Endothelial cell of umbilical vein (primary cell): ENCODE results near the gene PCGF1. TPM values are rescaled to one million over a fixed set of nuclear protein-coding genes. Genes with fewer than 3 reads are reported as not detected.

Experiments used
- BruUV-seq: library from RNA; stranded (reverse); fragments of 400-500 nt; replicated peaks from 2 replicates; lab custom pipeline; 2021; lab: Mats Ljungman, UMichigan
- CTCF ChIA-PET: fragments of 300-600, 350-600 bp; sonication (Branson Sonifier 250); formaldehyde crosslinking; loops from one replicate; lab custom pipeline; 2021; ENCODE audit warnings: antibody characterized with exemption, inconsistent platforms; lab: Charles Lee
- POLR2A ChIA-PET: fragments of 300-600, 350-600 bp; sonication (Branson Sonifier 250); formaldehyde crosslinking; loops from one replicate; lab custom pipeline; 2021; ENCODE audit warnings: antibody characterized with exemption, inconsistent platforms; lab: Charles Lee
- DNase-seq: peaks from one replicate; pipeline ENCODE4 v3.0.0-alpha.2; 2011; ENCODE audit warnings: low read depth, low spot score
- FAIRE-seq: peaks from 2 replicates; lab custom pipeline; 2011; peaks lifted over from hg19 to GRCh38; lab: Jason Lieb, UNC
- H2AFZ ChIP-seq: 2 replicates; pipeline ENCODE4 v1.6.0; 2012; ENCODE audit warnings: low read depth, low read length, control low read depth, inconsistent platforms
- H3K27ac ChIP-seq: 2 replicates; pipeline ENCODE4 v1.5.1; 2011; ENCODE audit warnings: low read depth, mild to moderate bottlenecking, control low read depth, low read length, moderate library complexity; ENCODE audit not compliant: insufficient read depth
- H3K27me3 ChIP-seq, 2 experiments: 2 replicates each; pipeline versions ENCODE4 v1.6.0 to v1.6.1; 2011; ENCODE audit warnings: low read length in 2 of 2, mixed read lengths in 1 of 2; ENCODE audit not compliant: control insufficient read depth in 2 of 2, insufficient read depth in 2 of 2
- H3K36me3 ChIP-seq, 2 experiments: 2 replicates in 1 of 2; 3 replicates in 1 of 2; pipeline ENCODE4 v1.5.1; 2011; ENCODE audit warnings: low read length in 2 of 2, mild to moderate bottlenecking in 1 of 2, moderate library complexity in 1 of 2; ENCODE audit not compliant: control insufficient read depth in 2 of 2, insufficient read depth in 2 of 2; ENCODE audit errors: extremely low read depth in 1 of 2
- H3K4me1 ChIP-seq: 3 replicates; pipeline ENCODE4 v1.5.1; 2011; ENCODE audit warnings: mild to moderate bottlenecking, low read length; ENCODE audit not compliant: control insufficient read depth, insufficient read depth; ENCODE audit errors: extremely low read depth
- H3K4me2 ChIP-seq: 2 replicates; pipeline ENCODE4 v1.6.1; 2011; ENCODE audit warnings: low read length, control low read depth, mixed read lengths; ENCODE audit not compliant: insufficient read depth
- H3K4me3 ChIP-seq, 3 experiments: fragments of 200-600 bp in 1 of 3; sonication (generic), shearing (Covaris generic) in 1 of 3; replicated peaks in 1 of 3; 2 replicates each; pipeline ENCODE4 v1.5.1; 2011 to 2016; ENCODE audit warnings: control low read depth in 3 of 3, low read length in 3 of 3, mild to moderate bottlenecking in 2 of 3, inconsistent platforms in 1 of 3, low read depth in 1 of 3, moderate library complexity in 1 of 3; ENCODE audit not compliant: insufficient read depth in 1 of 3
- H3K79me2 ChIP-seq: 2 replicates; pipeline ENCODE4 v1.6.0; 2012; ENCODE audit warnings: low read length, inconsistent platforms; ENCODE audit not compliant: control insufficient read depth, insufficient read depth
- H3K9ac ChIP-seq: replicated peaks from 2 replicates; pipeline ENCODE3; 2011; ENCODE audit warnings: low read length, control low read depth; ENCODE audit not compliant: insufficient read depth; ENCODE audit errors: extremely low read depth
- H3K9me1 ChIP-seq: replicated peaks from 3 replicates; pipeline ENCODE4 v1.6.0; 2011; ENCODE audit warnings: mild to moderate bottlenecking, low read length; ENCODE audit not compliant: control insufficient read depth, insufficient read depth; ENCODE audit errors: extremely low read depth
- H3K9me3 ChIP-seq: replicated peaks from 2 replicates; pipeline ENCODE4 v1.5.1; 2012; ENCODE audit warnings: low read length, inconsistent platforms; ENCODE audit not compliant: control insufficient read depth, insufficient read depth
- H4K20me1 ChIP-seq: replicated peaks from 2 replicates; pipeline ENCODE3; 2011; ENCODE audit warnings: mild to moderate bottlenecking, low read length; ENCODE audit not compliant: control insufficient read depth, insufficient read depth; ENCODE audit errors: extremely low read depth
- EZH2 ChIP-seq: IDR thresholded peaks from 2 replicates; pipeline ENCODE4 v1.6.1; 2012; ENCODE audit warnings: borderline replicate concordance, low read depth, mild to moderate bottlenecking, moderate library complexity, low read length, inconsistent platforms; ENCODE audit not compliant: severe bottlenecking
- FOS ChIP-seq: IDR thresholded peaks from 2 replicates; pipeline ENCODE4 v1.6.1; 2011; ENCODE audit warnings: mild to moderate bottlenecking, low read length, moderate library complexity, borderline replicate concordance; ENCODE audit not compliant: insufficient read depth
- GATA2 ChIP-seq: IDR thresholded peaks from 2 replicates; pipeline ENCODE4 v1.7.0; 2011; ENCODE audit warnings: low read depth, mild to moderate bottlenecking, moderate library complexity, mixed read lengths, low read length; ENCODE audit not compliant: insufficient read length, insufficient read depth
- JUN ChIP-seq: IDR thresholded peaks from 2 replicates; pipeline ENCODE4 v1.6.1; 2011; ENCODE audit warnings: borderline replicate concordance, low read depth; ENCODE audit not compliant: insufficient read length, insufficient read depth
- MYC ChIP-seq: IDR thresholded peaks from one replicate; pipeline ENCODE4 v1.6.1; 2011; ENCODE audit warnings: mild to moderate bottlenecking, low read depth, low read length
- POLR2A ChIP-seq: IDR thresholded peaks from 2 replicates; pipeline ENCODE4 v1.6.1; 2012; ENCODE audit warnings: low read depth, mild to moderate bottlenecking, control low read depth, low read length
- POLR2AphosphoS5 ChIP-seq: IDR thresholded peaks from 2 replicates; pipeline ENCODE4 v1.6.1; 2012; ENCODE audit warnings: low read depth, mild to moderate bottlenecking, control low read depth, low read length, moderate library complexity; ENCODE audit not compliant: insufficient read depth
- dilution Hi-C: fragments of 300-500 bp; cut with MboI; formaldehyde crosslinking; loops from one replicate; pipeline ENCODE4 v1.15.0; 2019; ENCODE audit warnings: low sequenced_read_pairs; ENCODE audit not compliant: extremely low pct_ligation_motif_present
- intact Hi-C: fragments of 100-400 bp; cut with micrococcal nuclease; formaldehyde crosslinking; loops from one replicate; pipeline ENCODE4 v1.10.0; 2022
- polyA plus RNA-seq, 4 experiments: library from polyadenylated mRNA; depleted of rRNA in 3 of 4; stranded (reverse) in 3 of 4; unstranded in 1 of 4; fragments of >200 nt; gene quantifications; 2 replicates each; pipeline versions ENCODE4 v1.2.1 to v1.2.3, GENCODE V29; 2011 to 2012; ENCODE audit warnings: missing spikeins in 1 of 4
- total RNA-seq: library from RNA; stranded (reverse); gene quantifications from 2 replicates; pipeline ENCODE4 v1.2.3, GENCODE V29; 2021
- TF ChIP-seq, protein P1 (sequence below), 2 donors: IDR thresholded peaks; 1 replicate in 1 of 2; 2 replicates in 1 of 2; pipeline ENCODE4 v1.5.1; 2011; ENCODE audit warnings: low read length in 2 of 2, mild to moderate bottlenecking in 2 of 2, moderate library complexity in 2 of 2, control low read depth in 1 of 2, inconsistent platforms in 1 of 2, low read depth in 1 of 2; ENCODE audit not compliant: insufficient read depth in 1 of 2; ENCODE audit errors: extremely low read depth in 1 of 2
- TF ChIP-seq, protein P2 (sequence below): IDR thresholded peaks from 2 replicates; pipeline ENCODE4 v1.6.1; 2011; ENCODE audit not compliant: insufficient read depth, insufficient read length

The PCGF1 gene
- total and polyA plus RNA-seq, 2 donors (not counting 3 experiments of a cell fraction or from before 2014, with no cell fraction given): 17.4 to 19.2 TPM

DNA sequence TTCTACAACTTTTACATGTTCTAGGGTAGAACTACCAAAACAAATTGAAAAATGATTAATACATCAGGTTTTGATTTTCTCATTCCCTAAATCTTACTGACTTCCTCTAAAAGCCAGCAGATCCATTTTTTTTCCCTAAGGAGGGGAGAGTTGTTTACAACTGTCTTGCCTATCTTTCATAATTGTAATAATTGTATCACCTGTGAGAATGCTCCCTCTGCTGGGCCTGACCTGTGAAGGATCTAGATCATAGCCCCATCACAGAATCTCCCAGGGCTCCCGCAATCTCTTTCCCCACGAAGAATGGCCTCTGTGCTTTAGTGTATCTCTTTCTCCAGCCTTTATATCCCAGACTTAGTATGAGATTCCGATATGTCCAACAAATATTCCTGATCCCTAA, 37.1 kb upstream of the PCGF1 start:
- BruUV-seq: no TSS peak

More for the DNA sequence above, 37.1 kb upstream of the PCGF1 start:
- Histone ChIP-seq H3K27ac (no peak overlapping the region), H3K9me3 (no peaks in the 10 kb centered on the region), H3K4me2 (no peak overlapping the region), H3K79me2 (no peaks in the 10 kb centered on the region), H3K4me3 (no peak overlapping the region), H3K4me1 (peaks cover 12% of the 10 kb centered on the region), H3K27me3 (peaks cover 15 to 26% of the 10 kb centered on the region in 2 experiments), H4K20me1 (no peaks in the 10 kb centered on the region), H3K9ac (no peak overlapping the region), H3K9me1 (no peaks in the 10 kb centered on the region), H3K36me3 (no peaks in the 10 kb centered on the region), H2AFZ (no peak overlapping the region)
- no peak for FAIRE-seq
- CTCF ChIA-PET: interaction anchor here (3.3 kb wide), 1 partner anchor 12 kb away, joined by 15 read pairs; no protein-coding TSS in a partner anchor
- dilution Hi-C loops (no loop called here), intact Hi-C loops (no loop called here)
- no peak for TF ChIP-seq FOS
- TF ChIP-seq EZH2: no peak
- TF ChIP-seq JUN: no peak
- TF ChIP-seq, protein P1, sequence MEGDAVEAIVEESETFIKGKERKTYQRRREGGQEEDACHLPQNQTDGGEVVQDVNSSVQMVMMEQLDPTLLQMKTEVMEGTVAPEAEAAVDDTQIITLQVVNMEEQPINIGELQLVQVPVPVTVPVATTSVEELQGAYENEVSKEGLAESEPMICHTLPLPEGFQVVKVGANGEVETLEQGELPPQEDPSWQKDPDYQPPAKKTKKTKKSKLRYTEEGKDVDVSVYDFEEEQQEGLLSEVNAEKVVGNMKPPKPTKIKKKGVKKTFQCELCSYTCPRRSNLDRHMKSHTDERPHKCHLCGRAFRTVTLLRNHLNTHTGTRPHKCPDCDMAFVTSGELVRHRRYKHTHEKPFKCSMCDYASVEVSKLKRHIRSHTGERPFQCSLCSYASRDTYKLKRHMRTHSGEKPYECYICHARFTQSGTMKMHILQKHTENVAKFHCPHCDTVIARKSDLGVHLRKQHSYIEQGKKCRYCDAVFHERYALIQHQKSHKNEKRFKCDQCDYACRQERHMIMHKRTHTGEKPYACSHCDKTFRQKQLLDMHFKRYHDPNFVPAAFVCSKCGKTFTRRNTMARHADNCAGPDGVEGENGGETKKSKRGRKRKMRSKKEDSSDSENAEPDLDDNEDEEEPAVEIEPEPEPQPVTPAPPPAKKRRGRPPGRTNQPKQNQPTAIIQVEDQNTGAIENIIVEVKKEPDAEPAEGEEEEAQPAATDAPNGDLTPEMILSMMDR (IDR thresholded peaks at IDR 0.05; ENCODE audit: extremely low read depth in 1 of 2, insufficient read depth in 1 of 2, low read depth in 1 of 2, low read length in 2 of 2): no peak
- TF ChIP-seq POLR2AphosphoS5: no peak
- TF ChIP-seq, protein P2, sequence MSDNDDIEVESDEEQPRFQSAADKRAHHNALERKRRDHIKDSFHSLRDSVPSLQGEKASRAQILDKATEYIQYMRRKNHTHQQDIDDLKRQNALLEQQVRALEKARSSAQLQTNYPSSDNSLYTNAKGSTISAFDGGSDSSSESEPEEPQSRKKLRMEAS: no peak
- TF ChIP-seq GATA2: no peak
- no peak for TF ChIP-seq MYC
- TF ChIP-seq POLR2A: no peak
- POLR2A ChIA-PET: no interaction called here
- no peak for DNase-seq
